Eye (tissue), 1 donor: ENCODE measurements around the gene MKX.

Source experiments
- DNase-seq: peaks from one replicate; pipeline ENCODE4 v3.0.0-alpha.2; 2015

MKX gene

DNA sequence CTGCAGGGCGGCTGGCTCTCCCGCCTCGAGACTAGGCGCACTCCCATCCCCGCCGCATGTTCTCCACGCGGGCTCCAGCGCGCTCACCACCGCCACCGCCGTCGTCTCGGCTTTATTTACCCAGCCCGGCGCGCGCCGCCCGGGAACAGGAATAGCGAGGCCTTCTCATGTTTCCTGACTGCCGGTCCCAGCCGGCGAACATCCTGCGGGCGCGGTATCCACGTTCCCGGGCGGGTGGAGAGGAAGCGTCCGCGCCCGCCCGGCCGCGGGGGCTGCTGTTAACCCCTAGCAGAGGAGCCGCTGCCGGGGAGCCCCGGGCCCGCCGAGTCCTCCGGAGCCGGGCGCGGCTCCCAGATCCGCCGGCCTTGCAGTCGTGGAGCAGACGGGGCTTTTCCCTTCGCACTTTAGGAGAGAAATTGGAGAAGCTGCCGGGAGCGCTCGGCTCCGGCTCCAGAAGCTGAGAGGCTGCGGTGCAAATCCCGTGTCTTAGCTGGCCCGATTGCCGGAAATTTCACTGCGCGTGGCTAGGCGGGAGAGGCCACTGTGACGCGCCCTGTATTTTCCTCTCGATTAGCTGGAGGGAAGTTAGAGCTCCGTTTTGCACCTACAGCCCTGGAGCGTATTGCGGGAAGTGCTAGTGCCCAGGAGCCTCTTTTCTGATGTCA lies at the start of gene MKX:
TSS of gene MKX (minus strand) at position 88 of the 665 bp plus-strand sequence. CDS start 2,404 bp downstream, outside the sequence.
- DNase-seq = peak; percentile 93

- DNase-seq = no peak
Observed at GRCh38 chr10:27794157-27794556, 48.5 kb upstream of the MKX start.

GRCh38 chr10:27792216-27792615 lies 46.6 kb upstream of the MKX start:
- no peak for DNase-seq

DNA sequence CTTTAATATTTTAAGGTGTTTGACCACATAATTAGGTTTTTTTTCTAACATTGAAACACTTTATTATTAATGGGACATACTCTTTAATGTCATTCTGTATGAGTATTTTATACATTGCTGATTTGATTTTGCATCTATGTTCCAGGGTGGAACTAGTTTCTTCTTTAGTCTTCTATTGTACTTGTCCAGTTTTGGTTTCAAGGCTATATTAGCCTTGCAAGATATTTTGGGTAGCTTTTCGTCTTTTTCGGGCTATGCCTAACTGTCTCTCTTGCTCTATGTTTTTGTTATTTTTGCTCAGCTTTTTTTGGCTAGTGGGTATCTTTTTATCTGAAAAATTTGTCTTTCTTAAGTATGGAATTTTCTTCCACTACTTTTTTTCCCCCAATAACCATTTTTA lies 38.7 kb upstream of the MKX start:
- DNase-seq = no peak

DNA sequence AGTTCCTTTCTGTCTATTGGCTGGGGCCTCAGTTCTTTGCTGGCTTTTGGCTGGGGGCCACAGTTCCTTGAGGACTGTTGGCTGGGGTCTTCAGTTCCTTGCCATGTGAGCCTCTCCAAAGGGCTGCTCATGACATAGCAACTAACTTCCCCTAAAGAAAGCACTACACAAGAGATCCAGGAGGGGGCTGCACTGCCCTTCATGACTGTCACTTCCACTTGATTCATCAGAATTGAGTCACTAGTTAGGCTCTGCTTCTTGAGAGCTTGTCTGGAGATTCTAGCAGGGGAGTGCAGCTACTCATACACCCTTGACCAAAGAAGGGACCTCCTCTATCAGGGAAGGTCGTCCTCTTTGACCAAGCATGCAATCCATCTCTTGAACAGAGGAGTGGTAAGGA lies 38.0 kb upstream of the MKX start:
- DNase-seq = no peak

DNA sequence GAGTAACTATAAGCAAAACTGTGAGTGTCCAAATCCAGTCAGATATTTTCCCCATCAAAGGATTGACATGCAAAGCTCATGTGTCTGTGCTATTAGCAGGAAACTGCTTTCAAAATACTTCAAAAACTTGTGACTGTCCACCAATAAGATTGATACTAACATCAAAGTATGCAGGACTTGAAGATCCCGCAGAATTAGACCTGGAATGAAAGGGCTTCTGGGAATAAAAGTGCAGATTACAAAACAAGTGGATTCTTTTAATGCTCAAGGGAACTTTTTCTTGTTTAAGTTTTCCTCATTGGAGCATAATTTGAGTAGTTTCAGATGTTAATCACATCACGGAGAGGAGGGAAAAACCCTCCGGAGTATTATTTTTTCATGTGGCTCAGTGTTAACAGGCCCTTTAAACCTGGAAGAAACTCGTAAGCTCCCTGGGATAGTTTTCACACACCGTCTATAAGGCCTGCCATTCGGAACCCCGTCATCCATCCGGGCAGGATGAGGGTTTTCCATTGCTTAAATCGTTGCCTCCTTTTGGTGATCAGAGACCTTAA lies 33.9 kb upstream of the MKX start:
- no peak for DNase-seq

DNA sequence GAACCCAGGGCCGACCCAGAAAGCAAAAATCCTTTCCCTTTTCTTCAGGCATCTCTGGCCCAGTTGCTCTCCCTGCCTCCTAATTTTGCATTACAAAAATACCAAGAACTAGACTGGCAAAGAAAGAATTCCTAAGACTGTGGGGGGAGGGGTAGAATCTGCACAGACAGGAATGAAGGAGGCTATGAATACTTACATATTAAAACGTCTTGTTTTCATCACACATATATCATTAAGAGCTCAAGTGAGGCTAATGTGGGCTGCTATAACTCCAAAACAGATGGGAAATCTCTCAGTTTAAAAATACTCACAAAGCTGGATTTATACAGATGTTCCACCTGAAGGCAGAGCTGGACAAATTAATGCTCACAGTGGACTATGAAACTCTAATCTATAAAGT lies 29.2 kb upstream of the MKX start:
- DNase-seq = no peak

DNA sequence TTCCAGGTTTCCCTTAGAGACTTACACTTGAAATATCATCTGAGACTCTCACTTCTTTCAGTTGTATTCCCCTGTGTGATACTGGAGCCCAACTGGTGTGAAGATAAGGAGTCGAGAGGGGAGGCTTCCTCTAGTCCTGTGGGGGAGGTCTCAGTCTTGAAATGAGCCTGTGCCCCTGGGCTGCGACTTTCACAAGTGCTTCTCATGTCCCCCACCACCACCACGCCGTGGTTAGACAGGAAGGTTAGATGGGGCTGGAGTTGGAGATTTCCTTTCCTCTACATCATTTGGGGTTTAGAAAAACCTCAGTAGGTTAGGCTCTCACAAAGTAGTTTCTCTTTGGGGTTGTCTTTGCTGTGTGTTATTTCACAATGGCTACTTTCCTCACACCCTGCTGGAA lies 25.6 kb upstream of the MKX start:
- DNase-seq = no peak

GRCh38 chr10:27770181-27770580 lies 24.6 kb upstream of the MKX start:
- no peak for DNase-seq

DNA sequence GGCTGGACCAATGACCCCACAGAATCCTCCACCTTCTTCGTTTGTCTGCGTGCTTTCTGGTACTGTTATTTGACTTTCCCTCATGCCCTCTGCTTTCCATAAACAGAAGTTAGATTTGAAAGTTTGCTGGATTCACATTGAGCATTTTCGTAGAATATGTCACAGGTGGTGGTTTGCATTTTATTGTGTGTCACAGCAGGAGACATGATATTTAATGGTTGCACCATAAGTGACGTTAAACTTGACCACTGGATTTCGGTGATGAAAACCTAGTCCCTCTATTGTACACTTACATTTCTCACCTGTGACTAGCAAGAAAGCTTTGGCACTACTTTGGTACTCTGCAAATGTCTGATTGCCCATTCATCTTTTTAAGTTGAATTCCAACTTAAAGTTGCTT lies 15.2 kb upstream of the MKX start:
- no peak for DNase-seq

DNA sequence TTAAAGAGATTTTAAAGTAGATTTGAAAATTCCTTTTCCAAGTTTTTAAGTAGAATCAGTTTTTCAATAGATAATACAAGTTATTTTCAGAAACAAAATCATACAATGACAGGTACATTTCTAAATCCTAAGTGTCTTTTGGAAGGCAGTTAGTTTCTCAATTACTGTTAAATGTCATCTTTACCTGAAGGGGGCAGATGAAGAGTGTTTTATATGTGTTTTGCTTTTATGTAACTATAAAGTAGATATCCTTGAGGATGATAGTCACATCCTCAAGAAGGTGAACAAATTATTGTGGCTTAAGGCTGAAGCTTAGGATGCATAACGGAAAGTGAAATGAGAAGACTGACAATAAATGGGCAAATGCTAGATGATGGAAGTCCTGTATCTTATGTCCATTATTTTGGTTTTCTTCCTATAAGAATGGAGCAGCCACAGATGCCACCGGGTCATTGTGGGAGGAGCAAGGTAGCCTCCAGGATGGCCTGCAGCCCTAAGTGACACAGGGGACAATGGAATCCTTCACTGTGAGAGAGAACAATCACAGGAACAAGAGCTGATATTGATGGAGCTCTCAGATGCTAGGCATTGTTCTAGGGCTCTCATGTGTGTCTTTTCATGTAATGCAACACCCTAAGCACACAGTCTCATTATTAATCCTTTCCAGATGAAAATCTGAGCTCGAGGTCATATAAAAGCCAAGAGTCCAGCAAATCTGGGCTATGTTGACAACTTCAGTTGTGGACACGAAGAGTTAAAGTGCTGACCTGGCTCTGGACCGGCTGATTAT lies 14.1 kb upstream of the MKX start:
- peak; percentile 72 for DNase-seq

- DNase-seq = no peak
Observed at GRCh38 chr10:27752673-27753237, 7.1 kb upstream of the MKX start.

GRCh38 chr10:27748601-27749000 lies 3.0 kb upstream of the MKX start:
- peak; percentile 14 for DNase-seq

GRCh38 chr10:27747096-27747451 lies 1.5 kb upstream of the MKX start:
- peak; percentile 72 for DNase-seq

DNA sequence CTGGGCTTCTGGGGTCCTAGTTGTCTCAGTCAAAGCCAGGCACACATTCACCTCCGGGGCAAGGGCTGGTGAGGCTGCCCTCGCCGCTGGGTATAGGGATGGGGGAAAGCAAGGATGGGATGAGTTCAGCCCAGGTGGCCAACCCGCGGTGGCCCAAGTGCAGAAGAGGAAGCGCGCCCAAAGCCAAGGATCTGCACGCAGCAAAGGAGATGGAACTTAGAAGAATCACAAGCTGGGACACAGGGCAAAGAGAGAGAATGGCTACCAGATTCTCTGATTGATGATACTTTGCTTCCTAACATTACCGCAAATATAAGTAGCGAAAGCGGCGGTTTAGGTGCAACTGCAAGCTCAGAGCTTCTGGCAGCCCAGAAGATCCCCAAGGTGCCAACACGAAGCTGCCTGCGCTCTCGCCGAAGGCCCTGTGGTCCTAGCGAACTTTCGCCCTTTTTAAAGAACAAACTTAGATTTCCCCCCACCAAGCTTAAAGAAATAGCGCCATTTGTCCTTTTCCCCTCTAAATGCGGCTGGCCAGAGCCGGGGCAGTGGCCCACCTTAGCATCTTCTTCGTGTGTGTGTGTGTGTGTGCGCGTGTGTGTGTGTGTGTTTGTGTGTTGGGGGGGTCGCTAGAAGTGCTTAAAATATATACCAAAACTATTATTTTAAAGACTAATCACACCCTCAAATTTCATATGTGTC lies 927 bp upstream of the MKX start:
- peak; percentile 70 for DNase-seq

- peak; percentile 73 for DNase-seq
Observed at GRCh38 chr10:27744802-27745731, 552 bp downstream of the MKX start.

DNA sequence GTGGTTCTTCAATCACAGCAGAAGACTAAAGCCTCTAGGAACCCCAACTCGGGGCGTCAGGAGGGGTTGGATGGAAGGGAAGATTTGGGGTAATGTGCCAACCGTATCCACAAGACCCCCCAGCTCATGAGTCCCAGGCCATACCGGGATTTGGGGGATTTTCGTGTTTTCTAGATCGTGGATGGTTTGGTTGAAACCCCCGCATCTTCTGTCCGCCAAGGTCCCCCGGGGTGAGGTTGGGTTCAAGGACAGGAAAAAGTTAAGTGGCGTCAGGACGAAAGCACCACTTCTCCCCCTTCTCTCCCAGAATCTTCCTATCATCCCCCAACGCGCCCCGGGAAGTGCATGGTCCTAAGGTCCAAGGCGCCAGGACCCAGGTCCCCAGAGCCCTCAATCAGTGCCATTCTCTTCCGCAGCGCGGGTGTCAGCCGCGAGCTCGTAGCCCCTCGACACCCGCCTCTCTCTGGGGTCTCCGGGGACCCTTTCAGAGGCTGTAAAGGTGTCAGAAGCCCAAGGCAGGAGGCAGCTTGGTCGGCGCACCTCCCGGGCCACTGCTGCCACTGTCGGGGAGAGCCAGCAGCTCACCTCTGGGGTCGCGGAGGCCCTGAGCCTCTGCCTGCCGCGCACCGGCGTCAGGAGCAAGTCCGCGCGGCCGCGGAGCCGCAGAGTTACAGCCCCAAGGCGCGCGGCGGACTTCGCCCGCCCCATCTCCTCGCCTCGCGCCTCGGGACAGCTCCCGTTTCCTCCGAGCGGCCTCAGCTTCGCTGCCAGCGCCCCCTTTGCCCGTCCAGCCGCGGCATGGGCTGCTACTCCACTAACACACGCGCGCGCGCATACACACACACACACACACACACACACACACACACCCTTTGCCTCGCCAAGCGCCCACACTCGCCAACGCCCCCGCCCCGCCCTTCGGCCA lies 1.5 kb downstream of the MKX start:
- peak; percentile 82 for DNase-seq

GRCh38 chr10:27743012-27743876 lies 2.4 kb downstream of the MKX start:
- DNase-seq = peak; percentile 74

DNA sequence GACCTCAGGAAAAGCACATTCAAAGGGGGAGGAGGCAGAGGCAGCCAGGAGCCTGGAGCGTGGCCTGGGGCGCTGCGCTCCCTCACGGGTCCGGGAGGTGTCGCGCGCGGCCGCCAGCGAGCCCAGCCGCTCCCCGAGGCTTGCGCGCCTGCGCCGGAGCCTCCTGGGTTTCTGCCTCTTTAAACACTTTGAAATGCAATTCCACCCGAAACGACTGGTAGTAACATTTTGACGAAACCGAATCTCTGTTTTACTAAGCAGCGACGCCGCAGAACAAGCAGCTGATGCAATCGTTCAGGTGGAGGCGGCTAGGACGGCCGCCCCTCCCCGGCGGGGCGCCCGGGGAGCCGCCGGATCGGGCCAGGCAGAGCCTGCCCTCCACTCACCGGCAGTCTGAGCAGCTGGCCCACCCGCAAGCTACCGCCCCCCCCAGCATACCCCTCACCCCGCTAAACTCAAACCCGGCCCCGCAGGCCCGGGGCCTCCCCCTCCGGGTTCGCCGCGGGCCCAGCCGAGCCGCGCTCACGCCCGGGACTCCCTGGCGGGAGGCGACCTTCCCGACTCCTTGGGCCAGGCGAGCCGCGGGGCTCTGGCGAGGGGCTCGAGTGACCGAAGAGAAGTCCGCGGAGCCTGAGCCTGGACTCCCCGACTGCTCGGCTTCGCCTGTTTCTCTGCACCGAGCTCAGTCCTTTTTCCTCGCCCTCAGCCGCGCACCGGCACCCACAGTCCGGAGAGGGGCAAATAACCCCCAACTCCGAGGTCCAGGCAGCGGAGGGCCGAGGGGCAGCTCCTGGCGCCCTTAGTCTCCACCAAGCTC lies 3.2 kb downstream of the MKX start:
- peak; percentile 92 for DNase-seq
